BE2C (cell line): Measurements from ENCODE around the gene GRB7.

Experiments used
- DNase-seq: peaks from one replicate; pipeline ENCODE4 v3.0.0-alpha.2; 2020
- H3K27me3 ChIP-seq: fragments of 250-450 bp; sonication (Bioruptor Pico); 2 replicates; pipeline ENCODE4 v1.5.1; 2020; ENCODE audit warnings: mild to moderate bottlenecking
- H3K36me3 ChIP-seq: fragments of 250-450 bp; sonication (Bioruptor Pico); 2 replicates; pipeline ENCODE4 v1.5.1; 2020; ENCODE audit warnings: mild to moderate bottlenecking
- H3K4me1 ChIP-seq: fragments of 250-450 bp; sonication (Bioruptor Pico); 2 replicates; pipeline ENCODE4 v1.5.1; 2020
- H3K4me3 ChIP-seq: 2 replicates; pipeline ENCODE4 v1.5.1; 2011; ENCODE audit warnings: low read depth, low read length
- H3K9me3 ChIP-seq: fragments of 250-450 bp; sonication (Bioruptor Pico); 2 replicates; pipeline ENCODE4 v1.5.1; 2020
- CTCF ChIP-seq: IDR thresholded peaks from 2 replicates; pipeline ENCODE4 v1.5.1; 2012; ENCODE audit warnings: mild to moderate bottlenecking, low read depth, low read length

Gene GRB7

GRCh38 chr17:39777534-39778365, 40.0 kb downstream of the GRB7 start:
- Histone ChIP-seq H3K4me1 (no peaks in the 10 kb centered on the region), H3K36me3 (no peaks in the 10 kb centered on the region), H3K4me3 (no peak overlapping the region), H3K27me3 (peaks cover 95% of the 10 kb centered on the region), H3K9me3 (no peaks in the 10 kb centered on the region; the same call in 1 of the 2 replicates)
- no peak for TF ChIP-seq CTCF
- no peak for DNase-seq

GRCh38 chr17:39781031-39781860, 43.5 kb downstream of the GRB7 start:
- H3K4me1 ChIP-seq: no peaks in the 10 kb centered on the region
- H3K27me3 ChIP-seq: peaks cover 73% of the 10 kb centered on the region
- no peaks in the 10 kb centered on the region for H3K36me3 ChIP-seq
- H3K4me3 ChIP-seq: no peak overlapping the region
- TF ChIP-seq CTCF: no peak
- no peak for DNase-seq
- no peaks in the 10 kb centered on the region for H3K9me3 ChIP-seq

GRCh38 chr17:39781861-39782213, 44.1 kb downstream of the GRB7 start:
- no peak for TF ChIP-seq CTCF
- H3K27me3 ChIP-seq: peaks cover 69% of the 10 kb centered on the region
- no peaks in the 10 kb centered on the region for H3K9me3 ChIP-seq
- H3K4me3 ChIP-seq: no peak overlapping the region
- H3K4me1 ChIP-seq: no peaks in the 10 kb centered on the region
- no peaks in the 10 kb centered on the region for H3K36me3 ChIP-seq
- DNase-seq: no peak

GRCh38 chr17:39782481-39782880, 44.7 kb downstream of the GRB7 start:
- no peaks in the 10 kb centered on the region for H3K4me1 ChIP-seq
- H3K9me3 ChIP-seq: no peaks in the 10 kb centered on the region
- H3K27me3 ChIP-seq: peaks cover 69% of the 10 kb centered on the region
- H3K4me3 ChIP-seq: no peak overlapping the region
- TF ChIP-seq CTCF: no peak
- no peaks in the 10 kb centered on the region for H3K36me3 ChIP-seq
- no peak for DNase-seq

- Histone ChIP-seq H3K27me3 (peaks cover 64% of the 10 kb centered on the region), H3K36me3 (no peaks in the 10 kb centered on the region), H3K9me3 (no peaks in the 10 kb centered on the region), H3K4me3 (no peak overlapping the region), H3K4me1 (no peaks in the 10 kb centered on the region)
- TF ChIP-seq CTCF: no peak
- no peak for DNase-seq
Measured at GRCh38 chr17:39782980-39783379, 45.2 kb downstream of the GRB7 start.

- DNase-seq: no peak
- Histone ChIP-seq H3K36me3 (no peaks in the 10 kb centered on the region), H3K4me1 (no peaks in the 10 kb centered on the region), H3K27me3 (peaks cover 43% of the 10 kb centered on the region), H3K9me3 (no peaks in the 10 kb centered on the region), H3K4me3 (no peak overlapping the region)
- TF ChIP-seq CTCF: no peak
Measured at GRCh38 chr17:39787041-39787440, 49.3 kb downstream of the GRB7 start.
